A549 (cell line): Measurements from ENCODE around the gene HOXD11.

Experiments
- CTCF ChIP-seq: fragments of >200 bp; sonication (Bioruptor Twin); formaldehyde crosslinking; IDR thresholded peaks from 3 replicates; pipeline ENCODE4 v1.5.1; 2016
- EP300 ChIP-seq, 2 experiments: fragments of >200 bp; sonication (Bioruptor Twin); formaldehyde crosslinking; IDR thresholded peaks; 2 replicates in 1 of 2; 3 replicates in 1 of 2; pipeline ENCODE4 v1.6.1; 2016 to 2017
- JUN ChIP-seq, 2 experiments: fragments of >200 bp; sonication (Bioruptor Twin); formaldehyde crosslinking; IDR thresholded peaks; 2 replicates in 1 of 2; 3 replicates in 1 of 2; pipeline ENCODE4 v1.6.1; 2016 to 2017
- MAZ ChIP-seq: fragments of 150-350 bp; IDR thresholded peaks from 2 replicates; pipeline ENCODE4 v1.6.1; 2014; ENCODE audit warnings: antibody characterized with exemption, low read depth, low read length, borderline replicate concordance
- REST ChIP-seq: fragments of 200-600 bp; sonication (generic); IDR thresholded peaks from 2 replicates; pipeline ENCODE4 v1.6.1; 2016; ENCODE audit warnings: antibody characterized with exemption, mild to moderate bottlenecking, moderate library complexity
- RFX5 ChIP-seq: fragments of 450-650 bp; IDR thresholded peaks from 2 replicates; pipeline ENCODE4 v1.7.1; 2014; ENCODE audit warnings: antibody characterized with exemption, mild to moderate bottlenecking, moderate library complexity
- USF2 ChIP-seq: fragments of 450-650 bp; IDR thresholded peaks from 2 replicates; pipeline ENCODE4 v1.6.1; 2014; ENCODE audit warnings: antibody characterized with exemption

GRCh38 chr2:176147800-176148496, 40.9 kb downstream of the HOXD11 start:
- TF ChIP-seq USF2 (no peak), JUN (IDR thresholded peaks at IDR 0.05) (no peak), CTCF (no peak), REST (no peak), RFX5 (no peak), MAZ (no peak), EP300 (IDR thresholded peaks at IDR 0.05) (no peak)
